GM12878 (cell line): ENCODE results near the gene RRN3.

Experiments used
- CTCF ChIP-seq, 3 experiments: IDR thresholded peaks in 2 of 3; conservative IDR thresholded peaks in 1 of 3; 2 replicates each; pipeline ENCODE4 v1.5.1; 2011; ENCODE audit warnings: low read depth in 3 of 3, low read length in 3 of 3, mild to moderate bottlenecking in 3 of 3, control low read depth in 2 of 3, moderate library complexity in 2 of 3, inconsistent platforms in 1 of 3, mixed read lengths in 1 of 3; ENCODE audit not compliant: control insufficient read depth in 2 of 3, insufficient read depth in 1 of 3; ENCODE audit errors: extremely low read depth in 1 of 3
- EP300 ChIP-seq, 2 experiments: fragments of 150-350 bp in 1 of 2; IDR thresholded peaks; 2 replicates each; pipeline ENCODE4 v1.6.1; 2011 to 2012; ENCODE audit warnings: low read depth in 2 of 2, low read length in 2 of 2, borderline replicate concordance in 1 of 2, improper control_type of control experiment in 1 of 2, inconsistent platforms in 1 of 2; ENCODE audit not compliant: control insufficient read depth in 1 of 2
- ESRRA ChIP-seq: IDR thresholded peaks from 2 replicates; pipeline ENCODE4 v1.6.1; 2012; ENCODE audit warnings: mild to moderate bottlenecking, low read length, improper control_type of control experiment
- EZH2 ChIP-seq: IDR thresholded peaks from 2 replicates; pipeline ENCODE4 v1.6.1; 2012; ENCODE audit warnings: low read depth, mild to moderate bottlenecking, control low read depth, inconsistent platforms, low read length, borderline replicate concordance; ENCODE audit not compliant: control insufficient read depth
- HCFC1 ChIP-seq: fragments of 150-350 bp; IDR thresholded peaks from 2 replicates; pipeline ENCODE4 v1.6.1; 2014; ENCODE audit warnings: low read length
- HDAC6 ChIP-seq: fragments of 200-600 bp; sonication (generic); IDR thresholded peaks from one replicate; pipeline ENCODE4 v1.8.0; 2017; ENCODE audit warnings: antibody characterized with exemption; ENCODE audit not compliant: unreplicated experiment
- POLR2A ChIP-seq: IDR thresholded peaks from 2 replicates; pipeline ENCODE4 v1.6.1; 2011; ENCODE audit warnings: low read depth, mild to moderate bottlenecking, low read length
- RCOR1 ChIP-seq: conservative IDR thresholded peaks from 2 replicates; pipeline ENCODE4 v1.6.1; 2012; ENCODE audit warnings: low read depth, low read length, improper control_type of control experiment
- TAF1 ChIP-seq: IDR thresholded peaks from 2 replicates; pipeline ENCODE4 v1.6.1; 2011; ENCODE audit warnings: mild to moderate bottlenecking, low read depth, low read length, borderline replicate concordance
- USF1 ChIP-seq: IDR thresholded peaks from 2 replicates; pipeline ENCODE4 v1.6.1; 2011; ENCODE audit warnings: borderline replicate concordance, low read depth, mild to moderate bottlenecking, moderate library complexity, mixed read lengths, low read length; ENCODE audit not compliant: insufficient read depth; ENCODE audit errors: extremely low read length
- ZNF687 ChIP-seq: fragments of 450-650 bp; IDR thresholded peaks from 2 replicates; pipeline ENCODE4 v1.6.1; 2017; ENCODE audit warnings: mild to moderate bottlenecking, moderate library complexity

GRCh38 chr16:15055141-15056053, 38.7 kb downstream of the RRN3 start:
- TF ChIP-seq ESRRA, result no peak
- TF ChIP-seq CTCF (IDR thresholded peaks at IDR 0.05 in 2 of 3, conservative IDR thresholded peaks at IDR 0.05 in 1 of 3; ENCODE audit: control insufficient read depth in 2 of 3, extremely low read depth in 1 of 3, insufficient read depth in 1 of 3, low read depth in 3 of 3, low read length in 3 of 3), result peak in 2 of 3 experiments; percentile 18 to 21; a peak in 1 of 6 replicates
- no peak for TF ChIP-seq RCOR1
- no peak for TF ChIP-seq EZH2
- no peak for TF ChIP-seq HDAC6
- no peak; the same call in 1 of the 2 replicates for TF ChIP-seq TAF1
- no peak for TF ChIP-seq ZNF687
- peak; percentile 71 for TF ChIP-seq POLR2A
- TF ChIP-seq HCFC1, result no peak
- no peak for TF ChIP-seq USF1
- no peak for TF ChIP-seq EP300 (IDR thresholded peaks at IDR 0.05; ENCODE audit: borderline replicate concordance in 1 of 2, control insufficient read depth in 1 of 2, low read depth in 2 of 2, low read length in 2 of 2)
